HUES48 (cell line): ENCODE results near the gene EFCAB8.

ENCODE experiments used
- H3K27ac ChIP-seq: one replicate; pipeline ENCODE4 v1.7.0; 2013; ENCODE audit warnings: low read depth, low read length, inconsistent platforms
- H3K27me3 ChIP-seq: 2 replicates; pipeline ENCODE4 v1.6.1; 2013; ENCODE audit warnings: mild to moderate bottlenecking, low read length; ENCODE audit not compliant: control insufficient read depth, insufficient read depth
- H3K36me3 ChIP-seq: 2 replicates; pipeline ENCODE4 v1.6.1; 2013; ENCODE audit warnings: low read length; ENCODE audit not compliant: control insufficient read depth, insufficient read depth
- H3K4me1 ChIP-seq: 2 replicates; pipeline ENCODE4 v1.6.1; 2013; ENCODE audit warnings: mild to moderate bottlenecking, low read length; ENCODE audit not compliant: control insufficient read depth, insufficient read depth
- H3K4me3 ChIP-seq: 2 replicates; pipeline ENCODE4 v1.5.1; 2013; ENCODE audit warnings: mild to moderate bottlenecking, low read depth, low read length
- H3K9ac ChIP-seq: 2 replicates; pipeline ENCODE4 v1.6.1; 2013; ENCODE audit warnings: mild to moderate bottlenecking, low read depth, low read length, moderate library complexity
- H3K9me3 ChIP-seq: 2 replicates; pipeline ENCODE4 v1.6.1; 2013; ENCODE audit warnings: low read length; ENCODE audit not compliant: control insufficient read depth, insufficient read depth

Gene EFCAB8

GRCh38 chr20:32991383-32991782 lies 132.7 kb downstream of the EFCAB8 start:
- Histone ChIP-seq H3K27ac (no peak overlapping the region), H3K27me3 (no peaks in the 10 kb centered on the region), H3K9ac (no peak overlapping the region), H3K4me3 (no peak overlapping the region), H3K36me3 (no peaks in the 10 kb centered on the region), H3K4me1 (no peaks in the 10 kb centered on the region), H3K9me3 (no peaks in the 10 kb centered on the region)

- Histone ChIP-seq H3K4me1 (no peaks in the 10 kb centered on the region), H3K27ac (no peak overlapping the region), H3K9me3 (no peaks in the 10 kb centered on the region), H3K4me3 (no peak overlapping the region), H3K36me3 (no peaks in the 10 kb centered on the region), H3K9ac (no peak overlapping the region), H3K27me3 (no peaks in the 10 kb centered on the region)
Measured at GRCh38 chr20:32991792-32992641, 133.3 kb downstream of the EFCAB8 start.

GRCh38 chr20:32993496-32994050 lies 134.8 kb downstream of the EFCAB8 start:
- no peaks in the 10 kb centered on the region for H3K4me1 ChIP-seq
- no peak overlapping the region for H3K9ac ChIP-seq
- no peaks in the 10 kb centered on the region for H3K9me3 ChIP-seq
- no peak overlapping the region for H3K4me3 ChIP-seq
- H3K27me3 ChIP-seq: no peaks in the 10 kb centered on the region
- no peak overlapping the region for H3K27ac ChIP-seq
- H3K36me3 ChIP-seq: no peaks in the 10 kb centered on the region

- Histone ChIP-seq H3K4me3 (no peak overlapping the region), H3K4me1 (no peaks in the 10 kb centered on the region), H3K27me3 (no peaks in the 10 kb centered on the region; the same call in 1 of the 2 replicates), H3K9ac (no peak overlapping the region), H3K36me3 (no peaks in the 10 kb centered on the region), H3K9me3 (no peaks in the 10 kb centered on the region), H3K27ac (no peak overlapping the region)
Measured at GRCh38 chr20:32995802-32996201, 137.1 kb downstream of the EFCAB8 start.

GRCh38 chr20:32997431-32997830 lies 138.7 kb downstream of the EFCAB8 start:
- Histone ChIP-seq H3K27ac (no peak overlapping the region), H3K4me1 (no peaks in the 10 kb centered on the region)

GRCh38 chr20:32999603-33000250 lies 141.0 kb downstream of the EFCAB8 start:
- H3K4me3 ChIP-seq: no peak overlapping the region
- no peak overlapping the region for H3K9ac ChIP-seq
- H3K27me3 ChIP-seq: no peaks in the 10 kb centered on the region; the same call in 1 of the 2 replicates
- H3K4me1 ChIP-seq: no peaks in the 10 kb centered on the region
- H3K27ac ChIP-seq: no peak overlapping the region
- no peaks in the 10 kb centered on the region for H3K9me3 ChIP-seq
- no peaks in the 10 kb centered on the region for H3K36me3 ChIP-seq

More at GRCh38 chr20:32997431-32997830, 138.7 kb downstream of the EFCAB8 start:
- Histone ChIP-seq H3K9me3 (no peaks in the 10 kb centered on the region), H3K27me3 (no peaks in the 10 kb centered on the region; the same call in 1 of the 2 replicates), H3K9ac (no peak overlapping the region), H3K4me3 (no peak overlapping the region), H3K36me3 (no peaks in the 10 kb centered on the region)

- H3K4me3 ChIP-seq: no peak overlapping the region
- no peaks in the 10 kb centered on the region for H3K9me3 ChIP-seq
- H3K36me3 ChIP-seq: no peaks in the 10 kb centered on the region
- no peak overlapping the region for H3K9ac ChIP-seq
- no peak overlapping the region for H3K27ac ChIP-seq
- no peaks in the 10 kb centered on the region for H3K4me1 ChIP-seq
- no peaks in the 10 kb centered on the region; the same call in 1 of the 2 replicates for H3K27me3 ChIP-seq
Measured at GRCh38 chr20:33000802-33001466, 142.2 kb downstream of the EFCAB8 start.

GRCh38 chr20:33002087-33002808 lies 143.5 kb downstream of the EFCAB8 start:
- Histone ChIP-seq H3K4me1 (no peaks in the 10 kb centered on the region), H3K36me3 (no peaks in the 10 kb centered on the region), H3K27me3 (no peaks in the 10 kb centered on the region; the same call in 1 of the 2 replicates), H3K27ac (no peak overlapping the region), H3K9me3 (no peaks in the 10 kb centered on the region), H3K9ac (no peak overlapping the region), H3K4me3 (no peak overlapping the region)

GRCh38 chr20:33004141-33004751 lies 145.5 kb downstream of the EFCAB8 start, which contains the start of gene SUN5:
SUN5 (minus strand) TSS chr20:33004433; CDS start chr20:33004340, 93 bp downstream.
- no peaks in the 10 kb centered on the region for H3K9me3 ChIP-seq
- no peak within 1 kb of the TSS for H3K27ac ChIP-seq
- H3K9ac ChIP-seq: no peak within 1 kb of the TSS
- no peak within 1 kb of the TSS for H3K4me3 ChIP-seq
- H3K27me3 ChIP-seq: no peaks in the 10 kb centered on the region; the same call in 1 of the 2 replicates
- H3K4me1 ChIP-seq: no peaks in the 10 kb centered on the region
- H3K36me3 ChIP-seq: no peaks in the 10 kb centered on the region

- no peaks in the 10 kb centered on the region for H3K36me3 ChIP-seq
- H3K4me3 ChIP-seq: no peak overlapping the region
- H3K9ac ChIP-seq: no peak overlapping the region
- no peaks in the 10 kb centered on the region; the same call in 1 of the 2 replicates for H3K27me3 ChIP-seq
- H3K27ac ChIP-seq: no peak overlapping the region
- no peaks in the 10 kb centered on the region for H3K4me1 ChIP-seq
- no peaks in the 10 kb centered on the region for H3K9me3 ChIP-seq
Measured at GRCh38 chr20:33005132-33005566, 146.4 kb downstream of the EFCAB8 start.
